CD4-positive, alpha-beta T cell treated with Interleukin-1 beta for 1 hour (primary cell): ENCODE measurements around the gene ZNF408.

Experiments used
- DNase-seq, 2 donors: peaks; one replicate each; pipeline ENCODE4 v3.0.0-alpha.2; 2020 to 2022

Gene ZNF408

DNA sequence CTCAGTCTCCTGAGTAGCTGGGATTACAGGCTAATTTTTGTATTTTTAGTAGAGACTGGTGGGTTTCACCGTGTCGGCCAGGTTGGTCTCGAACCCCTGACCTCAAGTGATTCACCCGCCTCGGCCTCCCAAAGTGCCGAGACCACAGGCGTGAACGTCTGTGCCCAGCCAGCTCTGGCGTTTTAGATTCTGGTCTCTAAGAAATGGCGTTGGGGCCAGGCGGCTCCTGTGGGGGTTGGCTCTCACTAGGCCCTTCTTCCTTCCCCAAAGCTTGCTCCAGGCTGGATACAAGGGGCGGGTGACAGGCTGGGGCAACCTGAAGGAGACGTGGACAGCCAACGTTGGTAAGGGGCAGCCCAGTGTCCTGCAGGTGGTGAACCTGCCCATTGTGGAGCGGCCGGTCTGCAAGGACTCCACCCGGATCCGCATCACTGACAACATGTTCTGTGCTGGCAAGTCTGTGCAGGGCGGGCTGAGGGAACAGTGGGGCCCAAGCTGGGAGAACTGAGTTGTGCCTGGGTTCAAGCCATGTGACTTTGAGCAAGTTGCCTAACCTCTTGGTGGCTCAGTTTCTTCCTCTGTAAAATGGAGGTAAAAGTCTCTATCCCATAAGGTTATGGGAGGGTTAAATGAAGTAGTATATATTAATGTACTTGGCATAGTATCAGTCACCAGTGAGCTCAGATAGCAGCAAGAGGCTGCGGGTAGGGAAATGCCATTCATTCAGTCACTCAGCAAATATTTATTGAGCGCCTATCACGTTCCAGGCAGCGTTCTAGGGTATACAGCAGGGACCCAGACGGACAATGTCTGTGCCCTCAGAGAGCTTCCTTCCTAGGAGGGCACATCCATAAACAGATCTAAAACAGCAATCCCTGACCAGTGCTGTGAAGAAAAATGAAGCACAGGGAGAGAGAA lies 28.5 kb downstream of the ZNF408 start:
- DNase-seq = no peak

DNA sequence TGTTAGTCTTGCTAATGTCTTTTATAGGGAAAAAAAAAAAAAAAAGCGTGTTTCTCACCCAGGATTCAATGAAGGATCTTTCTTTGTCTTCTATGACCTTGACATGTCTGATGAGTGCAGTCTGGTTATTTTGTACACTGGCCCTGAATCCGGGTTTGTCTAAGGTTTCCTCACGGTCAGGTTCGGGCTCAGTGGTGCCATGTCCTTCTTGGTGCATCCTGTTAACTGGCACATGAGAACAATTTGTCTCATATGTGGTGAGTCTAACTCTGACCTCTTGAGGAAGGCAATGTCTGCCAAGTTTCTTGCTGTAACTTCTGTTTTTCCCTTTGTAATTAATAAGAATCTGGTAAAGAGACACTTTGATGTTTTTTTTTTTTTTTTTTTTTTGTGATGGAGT lies 30.7 kb downstream of the ZNF408 start:
- no peak for DNase-seq

DNA sequence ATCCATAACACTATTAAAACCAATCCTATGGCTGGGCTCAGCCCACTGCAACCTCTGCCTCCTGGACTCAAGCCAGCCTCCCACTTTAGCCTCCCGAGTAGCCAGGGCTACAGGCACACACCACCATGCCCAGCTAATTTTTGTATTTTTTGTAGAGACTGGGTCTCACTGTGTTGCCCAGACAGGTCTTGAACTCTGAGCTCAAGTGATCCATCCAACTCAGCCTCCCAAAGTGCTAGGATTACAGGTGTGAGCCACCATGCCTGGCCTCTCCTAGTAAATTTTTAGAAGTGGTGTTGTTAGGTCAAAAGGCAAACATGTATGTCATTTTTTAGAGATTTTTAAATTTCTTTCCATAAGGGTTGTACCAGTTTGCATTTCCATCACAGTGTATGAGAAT lies 32.4 kb downstream of the ZNF408 start:
- no peak for DNase-seq

DNA sequence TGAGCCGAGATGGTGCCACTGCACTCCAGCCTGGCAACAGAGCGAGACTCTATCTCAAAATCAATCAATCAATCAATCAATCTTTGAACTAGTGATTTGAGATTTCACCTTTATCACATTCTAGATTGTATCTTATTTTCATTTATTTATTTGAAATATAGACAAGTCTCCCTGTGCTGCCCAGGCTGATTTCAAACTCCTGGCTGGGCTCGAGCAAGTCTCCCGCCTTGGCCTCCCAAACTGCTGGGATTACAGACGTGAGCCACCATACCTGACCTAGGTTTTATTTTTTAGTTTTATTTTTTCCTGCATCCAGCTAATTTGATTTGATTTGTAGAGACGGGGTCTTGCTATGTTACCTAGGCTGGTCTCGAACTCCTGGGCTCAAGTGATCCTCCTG lies 35.3 kb downstream of the ZNF408 start:
- DNase-seq = no peak

DNA sequence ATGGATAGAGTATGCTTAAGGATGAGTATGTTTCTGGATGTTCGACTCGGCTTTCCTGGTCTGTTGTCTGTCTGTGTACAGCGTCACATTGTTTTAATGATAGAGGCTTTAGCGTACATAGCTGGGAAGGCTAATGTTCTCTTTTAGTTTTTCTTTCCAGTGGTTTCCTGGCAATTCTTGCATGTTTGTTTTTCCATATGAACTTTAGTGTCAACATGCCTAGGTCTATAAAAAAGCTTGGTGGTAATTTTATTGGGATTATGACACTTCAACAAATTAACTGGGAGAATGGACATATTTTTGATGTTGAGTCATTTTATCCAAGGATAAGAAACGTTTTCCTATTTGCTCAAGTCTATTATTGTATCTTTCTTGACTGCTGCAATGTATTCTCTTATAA lies 35.8 kb downstream of the ZNF408 start:
- DNase-seq = no peak

DNA sequence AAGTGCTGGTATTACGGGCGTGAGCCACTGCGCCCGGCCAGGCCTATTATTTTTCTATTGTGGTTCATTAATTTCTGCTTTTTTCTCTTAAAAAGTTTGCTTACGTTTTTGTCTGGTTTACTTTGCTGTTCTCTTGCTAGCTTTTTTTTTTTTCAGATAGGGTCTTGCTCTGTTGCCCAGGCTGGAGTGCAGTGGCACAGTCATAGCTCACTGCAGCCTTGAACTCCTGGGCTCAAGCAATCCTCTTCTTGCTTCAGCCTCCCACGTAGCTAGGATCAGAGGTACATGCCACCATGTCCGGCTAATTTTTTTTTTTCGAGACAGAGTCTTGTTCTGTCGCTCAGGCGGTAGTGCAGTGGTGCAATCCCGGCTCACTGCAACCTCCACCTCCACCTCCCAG lies 36.9 kb downstream of the ZNF408 start:
- DNase-seq = no peak

DNA sequence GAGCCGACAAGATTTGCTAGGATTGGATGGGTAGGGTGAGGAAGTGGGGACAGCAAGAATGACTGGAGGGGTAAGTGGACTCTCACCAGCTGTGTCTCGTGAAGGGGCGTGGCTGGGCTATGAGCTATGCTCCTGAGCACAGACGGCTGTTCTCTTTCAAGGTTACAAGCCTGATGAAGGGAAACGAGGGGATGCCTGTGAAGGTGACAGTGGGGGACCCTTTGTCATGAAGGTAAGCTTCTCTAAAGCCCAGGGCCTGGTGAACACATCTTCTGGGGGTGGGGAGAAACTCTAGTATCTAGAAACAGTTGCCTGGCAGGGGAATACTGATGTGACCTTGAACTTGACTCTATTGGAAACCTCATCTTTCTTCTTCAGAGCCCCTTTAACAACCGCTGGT lies 38.1 kb downstream of the ZNF408 start:
- no peak for DNase-seq

DNA sequence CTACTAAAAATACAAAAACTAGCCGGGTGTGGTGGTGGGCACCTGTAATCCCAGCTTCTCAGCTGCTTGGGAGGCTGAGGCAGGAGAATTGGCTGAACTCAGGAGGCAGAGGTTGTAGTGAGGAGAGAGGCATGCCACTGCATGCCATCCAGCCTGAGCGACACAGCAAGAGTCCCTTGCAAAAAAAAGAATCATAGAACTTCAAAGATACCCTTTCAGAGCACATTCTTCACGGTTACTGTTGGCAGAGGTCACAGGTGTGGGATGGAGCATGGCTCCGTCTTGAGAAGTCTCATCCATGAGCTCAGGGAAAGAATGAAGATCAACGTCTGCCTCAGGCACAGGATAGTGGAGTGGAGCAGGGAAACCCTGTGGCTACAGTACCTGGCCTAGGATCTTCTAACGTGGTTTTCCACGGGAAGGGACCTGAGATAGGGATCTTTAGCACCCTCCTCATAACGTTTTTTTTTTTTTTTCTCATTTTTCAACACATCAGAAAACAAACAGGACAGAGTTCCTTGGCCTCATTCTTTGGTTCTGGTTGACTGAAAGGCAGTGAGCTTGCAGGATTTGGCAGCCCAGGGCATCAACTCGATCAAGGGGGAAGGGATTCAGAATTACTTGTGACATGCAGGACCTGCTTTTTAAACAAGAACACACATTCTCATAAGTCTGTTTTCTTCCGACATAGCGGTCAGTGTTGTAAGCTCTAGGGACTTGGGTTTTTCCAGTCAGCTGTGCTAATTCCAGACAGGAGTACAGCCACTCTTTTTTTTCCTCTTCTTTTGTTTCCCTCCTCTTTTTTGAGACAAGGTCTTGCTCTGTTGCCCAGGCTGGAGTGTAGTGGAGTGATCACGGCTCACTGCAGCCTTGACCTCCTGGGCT lies 41.0 kb downstream of the ZNF408 start:
- no peak for DNase-seq

DNA sequence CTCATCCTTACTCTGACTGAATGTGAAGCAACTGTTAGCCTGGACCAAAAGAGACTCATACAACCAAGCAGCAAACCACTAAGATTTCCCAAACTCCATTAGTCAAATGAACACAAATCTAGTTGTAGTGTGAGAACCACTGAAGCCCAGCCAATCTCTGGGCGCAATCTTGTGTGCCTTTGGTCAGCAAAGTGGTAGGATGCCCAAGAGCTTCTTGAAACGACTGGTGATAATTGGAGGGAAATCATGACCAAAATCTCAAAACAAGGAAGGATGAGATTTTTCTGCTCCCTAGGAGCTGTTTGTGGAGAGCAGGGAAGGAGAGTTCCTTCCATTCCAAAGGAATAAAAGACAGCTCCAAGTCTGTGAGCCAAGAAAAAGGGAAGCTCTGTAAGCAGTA lies 42.2 kb downstream of the ZNF408 start:
- no peak for DNase-seq

DNA sequence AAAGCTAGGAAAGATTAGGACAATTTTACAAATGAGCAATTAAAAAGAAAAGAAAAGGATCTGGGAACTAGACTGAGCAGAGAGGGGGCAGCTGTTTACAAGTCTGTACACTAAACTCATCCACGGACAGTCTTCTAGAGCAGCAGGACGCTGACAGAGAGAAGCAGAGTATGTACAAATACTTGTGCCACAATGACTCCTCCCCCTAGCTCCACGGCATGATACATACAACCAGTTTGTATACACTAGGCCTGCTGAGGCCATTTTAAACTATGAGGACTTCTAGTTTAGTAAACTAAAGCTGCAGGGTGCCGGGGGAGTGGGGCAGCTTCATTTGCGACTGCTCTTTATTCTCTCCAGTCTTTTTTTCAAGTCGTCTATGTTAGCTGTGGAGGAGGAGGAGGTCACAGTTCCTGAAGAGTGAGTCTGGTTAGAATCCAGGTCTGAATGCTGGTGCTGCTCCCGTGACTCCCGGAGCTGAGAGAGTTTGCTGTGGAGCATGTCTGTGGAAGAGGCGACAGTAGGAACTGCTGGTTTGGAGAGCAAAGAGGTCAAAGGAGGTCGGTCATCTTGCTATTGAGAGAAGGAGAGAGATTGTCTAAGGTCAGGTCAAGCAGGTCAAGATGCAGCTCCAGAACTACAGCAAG lies 43.0 kb downstream of the ZNF408 start:
- no peak for DNase-seq

DNA sequence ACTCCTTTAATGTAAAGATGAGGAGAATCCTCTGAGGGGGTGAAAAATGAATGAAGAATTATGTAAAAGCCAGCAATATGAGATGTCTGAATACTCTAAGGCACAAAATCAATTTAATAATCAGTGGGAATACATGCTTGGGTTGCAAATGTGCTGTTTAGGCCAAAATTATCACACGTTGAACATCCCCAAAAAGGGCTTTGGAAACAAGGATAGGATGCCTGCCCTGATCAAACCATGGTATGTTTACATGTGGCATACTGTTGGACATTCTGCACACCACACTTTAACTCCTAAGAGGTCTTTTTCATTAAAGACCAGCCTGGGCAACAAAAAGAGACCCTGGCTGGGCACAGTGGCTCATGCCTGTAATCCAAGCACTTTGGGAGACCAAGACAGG lies 44.5 kb downstream of the ZNF408 start:
- DNase-seq = no peak

DNA sequence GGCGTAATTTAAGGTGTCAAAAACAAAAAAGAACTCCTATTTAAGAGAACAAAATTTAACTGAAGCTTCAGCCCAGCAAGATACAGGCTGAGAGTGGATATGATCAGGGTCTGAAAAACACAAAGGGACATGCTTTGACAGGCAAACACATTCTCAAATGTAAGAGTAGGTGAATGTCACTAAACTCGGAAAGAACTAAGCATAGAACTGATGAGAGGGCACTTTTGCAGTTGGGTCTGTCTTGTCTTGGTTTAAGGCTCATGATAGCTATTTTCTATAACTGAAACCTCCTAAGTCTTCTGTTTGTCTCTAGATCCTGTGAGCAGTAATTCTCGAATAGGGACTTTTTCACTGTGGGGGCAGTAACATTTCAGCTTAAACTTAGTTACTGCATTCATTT lies 45.2 kb downstream of the ZNF408 start:
- DNase-seq = no peak

DNA sequence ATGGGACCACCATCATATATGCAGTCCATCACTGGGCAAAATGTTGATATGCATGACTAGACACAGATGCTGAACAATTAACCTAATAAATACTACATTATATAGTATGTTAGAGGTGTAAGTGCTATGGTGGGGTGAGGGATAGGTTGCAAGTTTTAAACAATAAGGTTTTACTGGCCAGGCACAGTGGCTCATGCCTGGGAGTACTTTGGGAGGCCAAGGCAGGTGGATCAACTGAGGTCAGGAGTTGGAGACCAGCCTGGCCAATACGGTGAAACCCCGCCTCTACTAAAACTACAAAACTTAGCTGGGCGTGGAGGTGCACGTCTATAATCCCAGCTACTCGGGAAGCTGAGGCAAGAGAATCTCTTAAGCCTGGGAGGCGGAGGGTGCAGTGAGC lies 46.3 kb downstream of the ZNF408 start:
- DNase-seq = no peak
